GM18909 (cell line): ENCODE results near the gene BRF1.

ENCODE experiments used
- ATAC-seq: cut with Tn5 transposase; IDR thresholded peaks from one replicate; pipeline ENCODE4 v1.9.1; 2021; ENCODE audit warnings: mild to moderate bottlenecking; ENCODE audit not compliant: unreplicated experiment, poor library complexity

The BRF1 gene

GRCh38 chr14:105165761-105166485 is 134.9 kb downstream of the BRF1 start:
- no peak for ATAC-seq

- ATAC-seq: no peak
Measured at GRCh38 chr14:105165134-105165704, 135.6 kb downstream of the BRF1 start.

GRCh38 chr14:105163040-105163742 is 137.6 kb downstream of the BRF1 start:
- ATAC-seq: no peak

GRCh38 chr14:105162669-105162979 is 138.2 kb downstream of the BRF1 start:
- no peak for ATAC-seq

- ATAC-seq: no peak
Measured at GRCh38 chr14:105161964-105162668, 138.7 kb downstream of the BRF1 start.

- no peak for ATAC-seq
Measured at GRCh38 chr14:105161309-105161708, 139.5 kb downstream of the BRF1 start.

GRCh38 chr14:105160776-105161175 is 140.0 kb downstream of the BRF1 start:
- no peak for ATAC-seq

GRCh38 chr14:105159344-105159743 is 141.5 kb downstream of the BRF1 start:
- no peak for ATAC-seq
